Medulla oblongata (tissue), 1 donor: ENCODE measurements around the gene DNAI2.

Experiments used
- DNase-seq: peaks from one replicate; pipeline ENCODE4 v3.0.0-alpha.2; 2015; ENCODE audit errors: extremely low spot score

DNAI2 gene

GRCh38 chr17:74305865-74306654 lies 32.0 kb downstream of the DNAI2 start:
- DNase-seq = peak; percentile 47

GRCh38 chr17:74307984-74308773 lies 34.1 kb downstream of the DNAI2 start:
- no peak for DNase-seq

- no peak for DNase-seq
Measured at GRCh38 chr17:74309902-74310301, 35.9 kb downstream of the DNAI2 start.

- no peak for DNase-seq
Measured at GRCh38 chr17:74314877-74315276, 40.8 kb downstream of the DNAI2 start.

- no peak for DNase-seq
Measured at GRCh38 chr17:74316220-74316619, 42.2 kb downstream of the DNAI2 start.

GRCh38 chr17:74317071-74317470 lies 43.0 kb downstream of the DNAI2 start:
- no peak for DNase-seq

- DNase-seq = no peak
Measured at GRCh38 chr17:74318391-74318790, 44.4 kb downstream of the DNAI2 start.

GRCh38 chr17:74324521-74324920 lies 50.5 kb downstream of the DNAI2 start:
- no peak for DNase-seq

GRCh38 chr17:74325376-74325742 lies 51.3 kb downstream of the DNAI2 start:
- peak; percentile 22 for DNase-seq

- peak; percentile 26 for DNase-seq
Measured at GRCh38 chr17:74325743-74326379, 51.8 kb downstream of the DNAI2 start, which contains the start of gene KIF19. Gene KIF19, plus strand, starts transcription at chr17:74326226. Its CDS starts 124 bp downstream, at chr17:74326350.

- no peak for DNase-seq
Measured at GRCh38 chr17:74326506-74326905, 52.5 kb downstream of the DNAI2 start.

GRCh38 chr17:74328487-74328886 lies 54.5 kb downstream of the DNAI2 start:
- no peak for DNase-seq

- DNase-seq = no peak
Measured at GRCh38 chr17:74329378-74329777, 55.3 kb downstream of the DNAI2 start.

GRCh38 chr17:74330446-74330845 lies 56.4 kb downstream of the DNAI2 start:
- peak; percentile 27 for DNase-seq

- no peak for DNase-seq
Measured at GRCh38 chr17:74332017-74332650, 58.1 kb downstream of the DNAI2 start.

- no peak for DNase-seq
Measured at GRCh38 chr17:74332763-74333283, 58.8 kb downstream of the DNAI2 start.

GRCh38 chr17:74334393-74335039 lies 60.5 kb downstream of the DNAI2 start:
- DNase-seq = no peak

GRCh38 chr17:74335529-74336062 lies 61.6 kb downstream of the DNAI2 start:
- no peak for DNase-seq

- DNase-seq = no peak
Measured at GRCh38 chr17:74336307-74336706, 62.3 kb downstream of the DNAI2 start.

GRCh38 chr17:74337834-74338500 lies 63.9 kb downstream of the DNAI2 start:
- DNase-seq = peak; percentile 70
